Pulmonary artery endothelial cell (primary cell): ENCODE measurements around the gene NDUFA8. TPM values are rescaled to one million over a fixed set of nuclear protein-coding genes. Genes with fewer than 3 reads are reported as not detected.

ENCODE experiments used
- DNase-seq: peaks from one replicate; pipeline ENCODE4 v3.0.0-alpha.2; 2011; ENCODE audit warnings: low read depth, low spot score
- total RNA-seq: library from RNA; depleted of rRNA; stranded (reverse); fragments of >200 nt; gene quantifications from 2 replicates; pipeline ENCODE4 v1.2.3, GENCODE V29; 2014

Gene NDUFA8
- 49.2 and 63.4 TPM in 2 replicates for total RNA-seq

- DNase-seq = peak; percentile 84
Measured at GRCh38 chr9:122159026-122159924, at the start of gene NDUFA8, which contains the start of gene MORN5. Gene NDUFA8 (minus strand): TSS chr9:122159779. CDS start chr9:122159677, 102 bp downstream. Gene MORN5 (plus strand): TSS chr9:122159908. CDS start chr9:122159973, 65 bp downstream.

GRCh38 chr9:122207096-122207495, 47.5 kb upstream of the NDUFA8 start:
- no peak for DNase-seq

- no peak for DNase-seq
Measured at GRCh38 chr9:122206118-122207046, 46.8 kb upstream of the NDUFA8 start.

GRCh38 chr9:122205176-122205575, 45.6 kb upstream of the NDUFA8 start:
- no peak for DNase-seq

GRCh38 chr9:122204491-122204890, 44.9 kb upstream of the NDUFA8 start:
- no peak for DNase-seq

GRCh38 chr9:122204055-122204454, 44.5 kb upstream of the NDUFA8 start:
- DNase-seq = no peak

GRCh38 chr9:122202111-122202510, 42.5 kb upstream of the NDUFA8 start:
- no peak for DNase-seq

GRCh38 chr9:122201641-122202040, 42.1 kb upstream of the NDUFA8 start:
- DNase-seq = no peak

GRCh38 chr9:122200960-122201595, 41.5 kb upstream of the NDUFA8 start:
- no peak for DNase-seq

- no peak for DNase-seq
Measured at GRCh38 chr9:122197882-122198281, 38.3 kb upstream of the NDUFA8 start.

- DNase-seq = no peak
Measured at GRCh38 chr9:122197426-122197825, 37.8 kb upstream of the NDUFA8 start.

- DNase-seq = no peak
Measured at GRCh38 chr9:122195875-122196274, 36.3 kb upstream of the NDUFA8 start.

GRCh38 chr9:122193651-122194050, 34.1 kb upstream of the NDUFA8 start:
- DNase-seq = no peak

- DNase-seq = no peak
Measured at GRCh38 chr9:122192914-122193525, 33.4 kb upstream of the NDUFA8 start.

GRCh38 chr9:122192261-122192875, 32.8 kb upstream of the NDUFA8 start:
- no peak for DNase-seq

GRCh38 chr9:122191584-122191983, 32.0 kb upstream of the NDUFA8 start:
- DNase-seq = no peak

- DNase-seq = no peak
Measured at GRCh38 chr9:122190597-122191381, 31.2 kb upstream of the NDUFA8 start.

GRCh38 chr9:122188369-122188768, 28.8 kb upstream of the NDUFA8 start:
- DNase-seq = no peak

GRCh38 chr9:122186777-122187470, 27.3 kb upstream of the NDUFA8 start:
- no peak for DNase-seq
